Esophagus mucosa (tissue), 1 donor: ENCODE measurements around the gene DPPA5. TPM values are rescaled to one million over a fixed set of nuclear protein-coding genes. Genes with fewer than 3 reads are reported as not detected.
A peak's percentile ranks its signal among the peaks of the same experiment; 100 is the strongest.
"Not testable (repeated sequence)": the region's sequence is repeated elsewhere in the genome, so short reads cannot be mapped to it uniquely, and the experiment has no call there.

ENCODE experiments used
- ATAC-seq: fragments of 200-7000 bp; cut with Tn5 transposase; one replicate; pipeline ENCODE4 v1.9.1; 2020
- total RNA-seq: library from RNA; stranded (reverse); gene quantifications from one replicate; pipeline ENCODE4 v1.2.4, GENCODE V29; 2023
- donor health status: DM: yes; HTN: yes; CAD: no.

The DPPA5 gene
- total RNA-seq, 1 donor from 2014 or later, result not detected

- ATAC-seq, result no peak
These were observed 10.0 kb upstream of the DPPA5 start for GRCh38 chr6:73364121-73364520.

DNA sequence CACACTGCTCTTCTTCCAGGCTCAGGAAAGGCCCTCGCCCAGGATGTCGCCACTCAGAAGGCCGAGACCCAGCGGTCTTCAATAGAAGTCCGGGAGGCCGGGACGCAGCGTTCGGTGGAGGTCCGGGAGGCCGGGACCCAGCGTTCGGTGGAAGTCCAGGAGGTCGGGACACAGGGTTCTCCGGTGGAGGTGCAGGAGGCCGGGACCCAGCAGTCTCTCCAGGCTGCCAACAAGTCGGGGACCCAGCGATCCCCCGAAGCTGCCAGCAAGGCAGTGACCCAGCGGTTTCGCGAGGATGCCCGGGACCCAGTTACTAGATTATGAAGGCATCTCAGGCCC, 9.4 kb upstream of the DPPA5 start:
- no peak for ATAC-seq

- no peak for ATAC-seq
These were observed 8.9 kb upstream of the DPPA5 start for GRCh38 chr6:73362869-73363536.

GRCh38 chr6:73362358-73362757, 8.3 kb upstream of the DPPA5 start, which contains the start of gene KHDC3L:
KHDC3L (plus strand) TSS chr6:73362658; CDS start chr6:73362730, 72 bp downstream.
- ATAC-seq, result no peak

GRCh38 chr6:73349311-73349710, 4.8 kb downstream of the DPPA5 start:
- ATAC-seq, result no peak

DNA sequence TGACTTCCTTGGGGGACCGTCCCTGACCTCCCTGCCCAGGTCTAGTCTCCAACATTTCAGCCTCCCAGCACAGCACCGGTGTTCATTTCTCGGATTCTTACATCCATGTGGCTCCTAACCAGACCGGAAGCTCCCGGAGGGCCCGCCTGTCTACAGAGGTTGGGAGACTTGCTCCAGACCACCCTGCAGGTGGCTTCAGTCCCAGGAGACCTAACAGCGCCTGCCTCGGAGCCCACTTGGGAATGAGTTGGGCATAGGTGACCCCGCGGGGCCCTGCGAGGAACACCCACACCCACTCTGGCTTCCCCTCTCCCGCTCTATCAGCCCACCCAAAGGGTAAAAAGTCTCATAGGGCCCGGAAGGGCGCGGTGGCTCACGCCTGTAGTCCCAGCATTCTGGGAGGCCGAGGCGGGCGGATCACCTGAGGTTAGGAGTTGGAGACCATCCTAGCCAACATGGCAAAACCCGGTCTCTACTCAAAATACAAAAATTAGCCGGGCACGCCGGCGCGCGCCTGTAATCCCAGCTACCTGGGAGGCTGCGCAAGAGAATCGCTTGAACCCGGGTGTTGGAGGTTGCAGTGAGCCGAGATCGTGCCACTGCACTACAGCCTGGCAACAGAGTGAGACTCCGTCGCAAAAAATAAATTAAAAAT, 5.4 kb downstream of the DPPA5 start:
- no peak for ATAC-seq

- ATAC-seq, result no peak
These were observed 10.9 kb downstream of the DPPA5 start for GRCh38 chr6:73343164-73343563.

DNA sequence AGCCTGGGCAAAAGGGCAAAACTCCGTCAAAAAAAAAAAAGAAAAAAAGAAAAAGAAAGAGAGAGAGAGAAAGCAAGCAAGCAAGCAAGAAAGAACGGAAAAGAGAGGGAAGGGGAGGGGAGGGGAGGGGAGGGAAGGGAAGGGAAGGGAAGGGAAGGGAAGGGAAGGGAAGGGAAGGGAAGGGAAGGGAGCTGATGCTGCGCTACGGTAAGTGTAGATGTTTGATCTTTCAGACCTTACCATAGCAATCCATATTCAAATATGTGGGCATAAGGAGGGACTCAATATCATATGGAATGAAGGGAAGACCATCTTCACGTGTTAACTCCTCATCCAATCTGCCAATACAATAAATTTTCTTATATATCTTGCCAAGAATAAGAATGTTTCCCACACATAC, 11.9 kb downstream of the DPPA5 start:
- no peak for ATAC-seq

DNA sequence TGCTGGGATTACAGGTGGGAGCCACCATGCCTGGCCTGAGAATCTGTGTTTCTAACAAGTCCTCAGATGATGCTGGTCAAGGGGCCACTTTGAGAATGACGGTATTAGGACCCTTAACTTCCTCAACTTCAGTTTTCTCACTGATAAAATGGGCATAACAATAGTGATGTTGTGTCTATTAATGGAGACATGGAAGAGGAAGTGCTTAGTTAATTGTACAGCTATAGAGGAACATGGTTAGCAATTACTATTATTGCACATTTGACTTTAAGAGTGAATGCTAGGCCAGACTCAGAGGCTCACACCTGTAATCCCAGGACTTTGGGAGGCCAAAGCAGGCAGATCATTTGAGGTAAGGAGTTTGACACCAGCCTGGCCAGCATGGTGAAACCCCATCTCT, 12.7 kb downstream of the DPPA5 start:
- ATAC-seq, result no peak

GRCh38 chr6:73340048-73340447, 14.0 kb downstream of the DPPA5 start:
- peak; percentile 72 for ATAC-seq

DNA sequence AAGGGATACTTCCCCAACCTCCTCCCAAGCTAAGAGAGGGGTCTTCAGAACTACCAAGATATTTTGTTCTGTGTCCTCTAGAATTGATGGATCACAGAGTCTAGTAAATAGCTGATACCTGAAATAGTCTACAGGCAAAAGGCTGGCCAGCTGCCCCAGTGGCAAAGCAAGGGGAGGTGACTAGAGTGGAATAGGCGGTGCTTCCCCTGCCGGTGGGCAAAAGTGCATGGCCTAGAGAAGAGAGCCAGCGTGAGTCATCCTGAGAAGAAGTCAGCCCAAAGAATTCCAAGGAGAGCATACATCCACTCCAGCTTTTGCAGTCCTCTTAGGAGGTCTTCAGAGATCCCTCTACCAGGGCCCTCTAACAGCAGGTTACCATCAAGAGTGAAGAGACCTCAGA, 14.7 kb downstream of the DPPA5 start:
- ATAC-seq, result no peak

DNA sequence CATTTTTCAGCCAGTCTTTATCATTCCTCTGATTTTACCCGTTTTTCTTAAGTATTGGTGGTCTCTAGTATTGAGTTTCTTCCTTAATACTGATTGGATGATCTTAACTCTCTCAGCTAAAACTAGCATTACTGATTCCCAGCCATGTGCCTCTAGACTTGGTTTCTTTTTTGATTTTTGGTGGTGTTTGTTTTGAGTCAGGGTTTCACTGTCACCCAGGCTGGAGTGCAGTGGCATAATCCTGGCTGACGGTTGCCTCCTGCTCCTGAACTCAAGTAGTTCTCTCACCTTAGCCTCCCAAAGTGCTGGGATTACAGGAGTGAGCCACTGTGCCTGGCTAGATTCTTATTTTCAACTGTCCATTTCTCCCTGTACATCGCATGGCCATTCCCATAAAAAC, 24.9 kb downstream of the DPPA5 start:
- no peak for ATAC-seq

DNA sequence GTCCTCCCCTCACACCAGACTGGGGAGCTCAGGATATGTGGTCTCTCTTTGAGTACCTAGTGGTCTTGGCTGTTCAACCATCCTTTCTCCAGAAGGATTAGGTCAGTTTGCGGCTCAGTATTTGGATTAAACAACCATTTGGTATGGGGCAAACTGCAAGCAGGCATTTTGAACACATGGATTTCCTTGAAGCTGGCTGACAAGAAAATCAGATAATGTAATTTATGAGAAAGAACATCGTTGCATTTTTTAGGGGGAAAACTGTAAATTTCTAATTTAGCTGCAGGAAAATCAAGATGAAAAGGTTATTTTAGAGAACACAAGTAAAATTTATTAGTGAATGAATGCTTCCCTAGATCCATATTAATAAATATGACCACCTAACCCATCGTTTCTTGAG, 25.3 kb downstream of the DPPA5 start:
- no peak for ATAC-seq

DNA sequence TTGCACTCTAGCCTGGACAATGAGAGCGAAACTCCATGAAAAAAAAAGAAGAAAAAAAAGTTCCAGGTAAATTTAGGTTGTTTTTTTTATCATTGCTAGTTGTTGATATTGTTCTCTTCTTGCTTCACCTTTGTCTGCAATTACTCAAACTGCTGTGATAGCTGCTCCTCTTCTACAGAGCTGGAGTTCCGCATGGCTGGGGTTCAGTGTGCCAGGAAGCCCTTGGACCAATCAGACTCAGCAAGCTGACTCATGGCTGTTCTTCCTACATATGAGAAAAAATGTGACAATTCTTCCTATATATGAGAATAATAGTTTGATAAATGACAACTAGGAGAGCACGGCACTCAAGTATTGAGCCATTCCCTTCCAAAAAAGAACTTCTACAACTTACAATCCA, 28.4 kb downstream of the DPPA5 start:
- ATAC-seq, result no peak

DNA sequence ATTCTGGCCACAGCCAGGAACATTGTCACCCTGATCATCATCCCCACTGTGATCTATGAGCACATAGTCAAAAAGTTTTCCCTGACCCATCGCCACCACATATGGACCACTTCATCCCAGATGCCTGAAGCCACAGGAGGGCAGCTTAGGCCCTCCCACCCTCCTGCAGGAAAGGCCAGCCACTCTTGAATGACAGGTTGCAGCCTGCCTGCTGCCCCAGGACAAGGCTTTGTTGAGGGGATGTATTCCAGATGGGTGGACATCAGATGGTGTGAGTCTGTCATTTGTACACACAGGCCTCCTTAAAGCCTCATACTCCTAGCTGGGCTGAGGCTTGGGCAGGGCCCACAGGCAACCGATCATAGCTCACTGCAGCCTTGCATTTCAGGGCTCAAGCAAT, 30.8 kb downstream of the DPPA5 start:
- ATAC-seq, result no peak

DNA sequence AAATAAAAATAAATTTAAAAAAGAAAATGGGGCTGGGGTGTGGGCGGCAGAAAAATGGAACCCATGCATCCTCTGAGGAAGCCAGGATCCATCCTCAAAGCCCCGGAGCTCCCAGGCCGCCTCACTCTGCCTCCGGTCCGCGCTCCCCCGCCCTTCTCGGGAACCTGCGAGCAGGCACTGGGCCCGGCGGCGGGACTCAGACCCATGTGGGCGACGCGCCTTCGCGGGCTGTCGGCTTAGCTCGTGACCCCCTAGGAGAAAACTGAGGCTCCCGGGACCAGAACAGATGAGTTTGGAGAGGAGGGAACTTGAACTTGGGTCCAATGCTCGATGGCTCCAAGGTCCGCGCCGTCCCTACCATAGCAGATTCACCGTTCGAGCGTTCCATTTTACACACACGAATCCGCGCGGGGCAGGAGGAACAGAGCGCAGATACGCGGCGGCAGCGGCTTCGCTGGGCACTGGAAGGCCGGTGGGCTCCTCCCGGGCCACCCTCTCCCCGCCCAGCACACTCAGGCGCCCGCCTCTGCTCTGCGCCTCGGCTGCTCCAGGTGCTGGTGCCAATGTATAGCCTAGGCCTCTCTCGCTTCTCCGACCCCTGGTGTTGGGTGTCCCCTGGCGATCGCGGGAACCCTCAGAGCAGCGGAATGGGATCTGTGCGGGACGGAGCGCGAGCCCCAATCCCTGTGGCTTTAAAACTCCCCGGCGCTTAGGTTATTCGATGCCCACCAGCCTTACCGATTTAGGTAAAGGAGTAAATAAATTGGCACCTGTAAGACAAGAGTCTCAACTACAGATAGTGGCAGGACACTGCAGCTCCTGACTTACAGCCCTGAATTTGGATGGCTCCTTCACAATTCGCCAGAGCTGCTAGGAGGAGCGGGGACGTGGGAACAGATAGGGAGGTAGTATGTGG, 39.2 kb downstream of the DPPA5 start:
- no peak for ATAC-seq

DNA sequence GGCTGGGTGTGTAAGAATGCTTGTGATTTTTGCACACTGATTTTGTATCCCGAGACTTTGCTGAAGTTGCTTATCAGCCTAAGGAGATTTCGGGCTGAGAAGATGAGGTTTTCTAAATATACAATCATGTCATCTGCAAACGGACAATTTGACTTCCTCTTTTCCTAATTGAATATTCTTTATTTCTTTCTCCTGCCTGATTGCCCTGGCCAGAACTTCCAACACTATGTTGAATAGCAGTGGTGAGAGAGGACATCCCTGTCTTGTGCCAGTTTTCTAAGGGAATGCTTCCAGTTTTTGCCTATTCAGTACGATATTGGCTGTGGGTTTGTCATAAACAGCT, 43.6 kb downstream of the DPPA5 start:
- ATAC-seq, result not testable (repeated sequence)

DNA sequence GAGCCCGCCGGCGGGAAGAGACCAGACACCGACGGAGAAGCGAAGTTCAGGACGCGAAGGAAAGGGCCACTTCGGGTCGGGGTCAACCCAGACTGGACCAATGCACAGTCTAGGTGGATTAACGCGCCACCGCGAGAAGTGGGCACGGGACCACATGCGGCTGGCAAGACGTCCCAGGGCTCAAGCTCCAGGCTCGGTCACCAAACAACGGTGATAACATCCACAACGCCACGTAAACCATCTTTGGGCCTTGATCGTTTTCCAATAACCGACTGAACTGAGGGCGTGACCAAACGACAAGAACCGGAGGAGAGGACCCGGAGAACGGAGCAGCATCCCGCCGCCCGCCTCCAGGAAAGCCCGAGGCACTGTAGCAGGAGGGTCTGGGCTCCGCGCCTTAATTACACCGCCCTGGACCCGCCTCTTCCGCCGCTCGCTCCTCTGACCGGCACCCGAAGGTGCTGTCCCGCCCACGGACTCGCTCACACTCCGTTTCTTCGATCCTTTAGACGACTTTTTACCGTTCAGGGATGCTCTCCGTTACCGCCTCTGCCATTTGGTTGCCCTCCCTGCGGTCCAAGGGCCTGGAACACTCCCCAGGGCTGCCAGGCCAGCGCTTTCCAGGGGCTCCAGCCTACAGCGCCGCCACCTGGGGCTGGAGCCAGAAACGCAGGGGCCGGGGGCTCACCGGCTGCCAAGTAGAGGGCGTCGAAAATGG, 44.1 kb downstream of the DPPA5 start:
- peak; percentile 77 for ATAC-seq

GRCh38 chr6:73309535-73309784, 44.6 kb downstream of the DPPA5 start:
- peak; percentile 69 for ATAC-seq

- peak; percentile 20 for ATAC-seq
These were observed 45.2 kb downstream of the DPPA5 start for GRCh38 chr6:73308712-73309534.

GRCh38 chr6:73303773-73304172, 50.3 kb downstream of the DPPA5 start:
- not testable (repeated sequence) for ATAC-seq
